ENCODE data around the gene IPMK.

The IPMK gene

DNA sequence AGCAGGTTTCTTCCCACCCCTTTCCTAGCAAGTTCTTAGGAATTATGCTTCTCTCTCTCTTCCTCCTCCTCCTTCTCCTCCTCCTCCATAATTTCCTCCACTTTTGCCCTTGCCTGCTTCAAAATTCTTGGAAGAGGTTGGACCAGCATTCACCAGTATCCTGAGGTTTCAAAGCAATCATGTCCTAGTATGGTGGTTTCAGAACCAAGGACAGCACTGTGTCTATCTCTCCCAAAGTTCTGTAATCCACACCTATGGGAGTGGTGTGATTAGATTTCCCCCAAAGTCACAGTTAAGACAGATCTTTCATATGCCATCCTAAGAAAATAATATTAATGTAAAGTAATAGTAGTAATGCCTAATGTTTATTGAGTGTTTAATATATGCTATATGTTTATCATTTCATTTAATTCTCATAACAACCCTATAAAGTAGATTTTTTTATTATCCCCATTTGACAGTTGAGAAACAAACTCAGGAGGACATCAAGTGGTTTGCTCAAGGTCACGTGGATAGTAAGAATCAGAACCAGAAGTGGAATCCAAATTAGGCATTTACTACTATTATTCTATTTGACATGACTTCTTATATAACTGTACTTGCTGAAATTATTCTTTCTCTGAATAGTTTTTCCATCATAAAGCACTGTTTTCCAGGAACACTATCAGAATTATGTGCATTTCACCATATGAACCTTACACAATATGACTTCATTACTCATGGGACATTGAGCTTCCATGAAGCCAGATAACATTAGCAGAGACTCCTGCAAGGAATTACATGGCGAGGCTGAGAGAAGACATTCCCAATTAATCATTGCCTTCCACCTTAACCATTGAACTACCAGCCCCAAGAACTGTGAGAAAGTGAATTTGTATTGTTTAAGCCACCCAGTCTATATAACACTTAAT lies 91.4 kb downstream of the IPMK start:
- no peak overlapping the region for H2AFZ ChIP-seq (ENCODE audit: low read depth, low read length)

DNA sequence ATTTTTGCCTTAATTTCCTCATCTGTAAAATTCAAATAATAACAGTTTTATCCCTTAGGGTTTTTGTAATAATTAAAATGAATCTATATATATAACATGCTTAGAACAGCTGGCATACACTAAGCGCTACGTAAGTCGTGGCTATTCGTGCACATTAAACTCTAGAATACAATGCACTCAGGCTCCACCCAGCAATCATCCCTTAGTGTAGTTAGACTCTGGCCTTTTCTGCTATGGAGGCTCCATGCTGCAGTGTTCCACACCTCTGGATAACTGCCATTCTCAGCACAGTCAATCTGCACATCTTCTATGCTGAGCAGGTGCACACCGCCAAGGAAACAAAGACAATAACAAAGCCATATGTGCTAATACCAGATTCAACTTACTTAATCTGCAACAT lies 92.9 kb downstream of the IPMK start:
- no peak overlapping the region for H3K27ac ChIP-seq (ENCODE audit: low read length)
- no peak for TF ChIP-seq EZH2 (IDR thresholded peaks at IDR 0.05; ENCODE audit: borderline replicate concordance, low read depth, low read length, severe bottlenecking)
- TF ChIP-seq, protein P1, sequence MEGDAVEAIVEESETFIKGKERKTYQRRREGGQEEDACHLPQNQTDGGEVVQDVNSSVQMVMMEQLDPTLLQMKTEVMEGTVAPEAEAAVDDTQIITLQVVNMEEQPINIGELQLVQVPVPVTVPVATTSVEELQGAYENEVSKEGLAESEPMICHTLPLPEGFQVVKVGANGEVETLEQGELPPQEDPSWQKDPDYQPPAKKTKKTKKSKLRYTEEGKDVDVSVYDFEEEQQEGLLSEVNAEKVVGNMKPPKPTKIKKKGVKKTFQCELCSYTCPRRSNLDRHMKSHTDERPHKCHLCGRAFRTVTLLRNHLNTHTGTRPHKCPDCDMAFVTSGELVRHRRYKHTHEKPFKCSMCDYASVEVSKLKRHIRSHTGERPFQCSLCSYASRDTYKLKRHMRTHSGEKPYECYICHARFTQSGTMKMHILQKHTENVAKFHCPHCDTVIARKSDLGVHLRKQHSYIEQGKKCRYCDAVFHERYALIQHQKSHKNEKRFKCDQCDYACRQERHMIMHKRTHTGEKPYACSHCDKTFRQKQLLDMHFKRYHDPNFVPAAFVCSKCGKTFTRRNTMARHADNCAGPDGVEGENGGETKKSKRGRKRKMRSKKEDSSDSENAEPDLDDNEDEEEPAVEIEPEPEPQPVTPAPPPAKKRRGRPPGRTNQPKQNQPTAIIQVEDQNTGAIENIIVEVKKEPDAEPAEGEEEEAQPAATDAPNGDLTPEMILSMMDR (IDR thresholded peaks at IDR 0.05; ENCODE audit: borderline replicate concordance, extremely low read depth, low read length, poor library complexity, severe bottlenecking), result no peak
- no peaks in the 10 kb centered on the region for H4K20me1 ChIP-seq (ENCODE audit: insufficient read depth, low read length)
- ATAC-seq (ENCODE audit: insufficient read depth, low read depth), result no peak
- H2AFZ ChIP-seq (ENCODE audit: low read depth, low read length), result no peak overlapping the region
- H3K79me2 ChIP-seq (ENCODE audit: insufficient read depth, low read length), result no peaks in the 10 kb centered on the region
- no peak overlapping the region for H3K9ac ChIP-seq (ENCODE audit: low read depth, low read length)
- no peaks in the 10 kb centered on the region for H3K36me3 ChIP-seq (ENCODE audit: insufficient read depth, low read length)
- H3K4me2 ChIP-seq (ENCODE audit: insufficient read depth, low read length), result no peak overlapping the region
- DNase-seq, result no peak
- H3K4me3 ChIP-seq (ENCODE audit: low read depth in 1 of 2, low read length in 2 of 2), result no peak overlapping the region
- H3K4me1 ChIP-seq (ENCODE audit: insufficient read depth, low read length), result no peaks in the 10 kb centered on the region
- no peaks in the 10 kb centered on the region for H3K27me3 ChIP-seq (ENCODE audit: insufficient read depth, low read length, poor library complexity)
- H3K9me3 ChIP-seq (ENCODE audit: insufficient read depth, low read length, severe bottlenecking), result no peaks in the 10 kb centered on the region

More for the DNA sequence above, 91.4 kb downstream of the IPMK start:
- H3K9ac ChIP-seq (ENCODE audit: low read depth, low read length), result no peak overlapping the region
- TF ChIP-seq, protein P1 (IDR thresholded peaks at IDR 0.05; ENCODE audit: borderline replicate concordance, extremely low read depth, low read length, poor library complexity, severe bottlenecking), result no peak
- no peak for TF ChIP-seq EZH2 (IDR thresholded peaks at IDR 0.05; ENCODE audit: borderline replicate concordance, low read depth, low read length, severe bottlenecking)
- no peaks in the 10 kb centered on the region for H3K9me3 ChIP-seq (ENCODE audit: insufficient read depth, low read length, severe bottlenecking)
- H3K4me3 ChIP-seq (ENCODE audit: low read depth in 1 of 2, low read length in 2 of 2), result no peak overlapping the region
- H3K36me3 ChIP-seq (ENCODE audit: insufficient read depth, low read length), result no peaks in the 10 kb centered on the region
- DNase-seq (no peak), ATAC-seq (ENCODE audit: insufficient read depth, low read depth) (peak; percentile 63; the same call in 2 of the 3 replicates)
- H4K20me1 ChIP-seq (ENCODE audit: insufficient read depth, low read length), result no peaks in the 10 kb centered on the region
- H3K4me1 ChIP-seq (ENCODE audit: insufficient read depth, low read length), result no peaks in the 10 kb centered on the region
- H3K79me2 ChIP-seq (ENCODE audit: insufficient read depth, low read length), result no peaks in the 10 kb centered on the region
- H3K27ac ChIP-seq (ENCODE audit: low read length), result no peak overlapping the region
- no peaks in the 10 kb centered on the region for H3K27me3 ChIP-seq (ENCODE audit: insufficient read depth, low read length, poor library complexity)
- no peak overlapping the region for H3K4me2 ChIP-seq (ENCODE audit: insufficient read depth, low read length)

DNA sequence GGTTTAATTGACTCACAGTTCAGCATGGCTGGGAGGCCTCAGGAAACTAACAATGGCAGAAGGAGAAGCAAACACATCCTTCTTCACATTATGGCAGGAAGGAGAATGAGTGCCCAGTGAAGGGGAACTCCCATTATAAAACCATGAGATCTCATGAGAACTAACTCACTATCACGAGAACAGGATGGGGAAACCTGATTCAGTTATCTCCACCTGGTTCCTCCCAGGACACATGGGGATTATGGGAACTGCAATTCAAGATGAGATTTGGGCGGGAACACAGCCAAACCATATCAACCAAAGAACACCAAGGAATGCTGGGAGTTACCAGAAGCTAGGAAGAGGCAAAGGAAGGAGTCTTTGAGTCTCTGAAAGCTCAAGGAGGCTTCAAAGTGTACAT lies 94.3 kb downstream of the IPMK start:
- Histone ChIP-seq H3K9ac (ENCODE audit: low read depth, low read length) (no peak overlapping the region), H2AFZ (ENCODE audit: low read depth, low read length) (no peak overlapping the region), H3K9me3 (ENCODE audit: insufficient read depth, low read length, severe bottlenecking) (no peaks in the 10 kb centered on the region), H3K36me3 (ENCODE audit: insufficient read depth, low read length) (no peaks in the 10 kb centered on the region), H3K4me3 (ENCODE audit: low read depth in 1 of 2, low read length in 2 of 2) (no peak overlapping the region), H3K27me3 (ENCODE audit: insufficient read depth, low read length, poor library complexity) (no peaks in the 10 kb centered on the region), H3K4me1 (ENCODE audit: insufficient read depth, low read length) (no peaks in the 10 kb centered on the region), H4K20me1 (ENCODE audit: insufficient read depth, low read length) (no peaks in the 10 kb centered on the region), H3K79me2 (ENCODE audit: insufficient read depth, low read length) (no peaks in the 10 kb centered on the region), H3K4me2 (ENCODE audit: insufficient read depth, low read length) (no peak overlapping the region), H3K27ac (ENCODE audit: low read length) (no peak overlapping the region)
- TF ChIP-seq, protein P1 (IDR thresholded peaks at IDR 0.05; ENCODE audit: borderline replicate concordance, extremely low read depth, low read length, poor library complexity, severe bottlenecking), result no peak
- TF ChIP-seq EZH2 (IDR thresholded peaks at IDR 0.05; ENCODE audit: borderline replicate concordance, low read depth, low read length, severe bottlenecking), result no peak
- ATAC-seq (ENCODE audit: insufficient read depth, low read depth) (no peak), DNase-seq (no peak)

Measured in DND-41 (cell line).